Heart right ventricle (tissue), 16 donors: ENCODE data around the gene MGLL. TPM values are rescaled to one million over a fixed set of nuclear protein-coding genes. Genes with fewer than 3 reads are reported as not detected.
"Not testable (repeated sequence)": the region's sequence is repeated elsewhere in the genome, so short reads cannot be mapped to it uniquely, and the experiment has no call there.

Source experiments
- ATAC-seq, 8 donors: fragments of 200-7000 bp; cut with Tn5 transposase; one replicate each; pipeline ENCODE4 v1.9.1; 2020; ENCODE audit warnings: mild to moderate bottlenecking in 8 of 8, moderate library complexity in 8 of 8, moderate number of reproducible peaks in 1 of 8
- DNase-seq, 2 donors: peaks; one replicate each; pipeline ENCODE4 v3.0.0-alpha.2; 2020
- H3K27ac ChIP-seq, 10 donors: fragments of 200-600 bp; sonication (generic) in 2 of 10; one replicate each; pipeline versions ENCODE4 v1.5.0 to v1.8.0; 2020 to 2022; ENCODE audit warnings: mild to moderate bottlenecking in 3 of 10
- H3K27me3 ChIP-seq, 7 donors: fragments of 200-600 bp; one replicate each; pipeline ENCODE4 v1.8.0; 2021 to 2022; ENCODE audit warnings: mild to moderate bottlenecking in 2 of 7
- H3K36me3 ChIP-seq, 9 donors: fragments of 200-600 bp; sonication (generic) in 1 of 9; one replicate each; pipeline versions ENCODE4 v1.5.0 to v1.8.0; 2020 to 2022; ENCODE audit warnings: mild to moderate bottlenecking in 2 of 9
- H3K4me1 ChIP-seq, 9 donors: fragments of 200-600 bp; sonication (generic) in 1 of 9; one replicate each; pipeline versions ENCODE4 v1.5.0 to v1.8.0; 2020 to 2022; ENCODE audit warnings: mild to moderate bottlenecking in 4 of 9
- H3K4me3 ChIP-seq, 10 donors: fragments of 200-600 bp; sonication (generic) in 2 of 10; one replicate each; pipeline versions ENCODE4 v1.5.0 to v1.8.0; 2020 to 2022; ENCODE audit warnings: mild to moderate bottlenecking in 7 of 10, moderate library complexity in 2 of 10
- H3K9me3 ChIP-seq, 11 donors: fragments of 200-600 bp in 10 of 11; sonication (generic) in 2 of 11; one replicate each; pipeline versions ENCODE4 v1.5.0 to v1.8.0; 2013 to 2022; ENCODE audit warnings: mild to moderate bottlenecking in 2 of 11, control low read depth in 1 of 11, moderate library complexity in 1 of 11
- WGBS, 2 donors: extraction: QIAGEN DNeasy Blood & Tissue Kit; methylation state at CpG; one replicate each; pipeline ENCODE4 v1.1.7; 2013; ENCODE audit warnings: inconsistent platforms in 1 of 2; 5-methylcytosine and 5-hydroxymethylcytosine counted together
- intact Hi-C, 10 donors: fragments of 100-400 bp; cut with DNase I; formaldehyde crosslinking; loops; one replicate each; pipeline versions ENCODE4 v1.11.1 to v1.14.2; 2022
- polyA plus RNA-seq, 2 donors: library from polyadenylated mRNA; stranded (reverse); fragments of 200-250 nt; gene quantifications; one replicate each; pipeline ENCODE4 v1.2.3, GENCODE V29; 2013
- total RNA-seq, 10 donors: library from RNA; stranded (reverse); fragmentation: NEBNext Ultra II Directional in 3 of 10; extraction: Animal tissue kit (Norgen Biotek cat#: 25700) in 3 of 10; gene quantifications; one replicate each; pipeline versions ENCODE4 v1.2.1 to v1.2.4, GENCODE V29; 2021 to 2023
- TF ChIP-seq, protein P1 (sequence below), 9 donors: fragments of 200-600 bp; sonication (generic) in 2 of 9; IDR thresholded peaks; one replicate each; pipeline versions ENCODE4 v1.5.0 to v1.8.0; 2021 to 2022; ENCODE audit warnings: antibody characterized with exemption in 9 of 9, mild to moderate bottlenecking in 5 of 9, moderate library complexity in 1 of 9
- donor health status: Arrhythmogenic right ventricular cardiomyopathy.
- donor health status: ischemic (EF 13 %, LVEDD 7.1; RV severe dilation, severe dysfunction).
- donor health status: healthy with polysubstance abuse.
- donor health status: DM: no; HTN: yes; CAD: no.
- donor health status: DM: no; HTN: no; CAD: no.
- donor health status: ischemic (EF 25% LVEDD 6.9; RV normal size, moderate dysfunction).
- donor health status: ischemic (EF 25% LVEDD 5.7; RV mildly dilated, moderate dysfunction).
- donor health status: healthy.
- donor health status: DM: yes; HTN: yes; CAD: no.
- donor health status: Ischemic cardiomyopathy.
- donor health status: ischemic (EF 35%, LVEDD 5.7; RV mildly dilated, moderate dysfunction).
- donor health status: nonischemic (EF 11% LVEDD 7.7; RV severe dilation, severe dysfunction).
- donor health status: DM: yes; HTN: yes; CAD: no.
- donor health status: PGD.
- donor health status: ischemic (EF 29% LVEDD 5.4; RV normal size, mild dysfunction).
- donor health status: nonischemic (EF 23%, LVEDD 6.1; RV moderate dilation, normal function).

MGLL gene
- total and polyA plus RNA-seq, 12 donors = 35.7 to 103 (median 65.2) TPM

DNA sequence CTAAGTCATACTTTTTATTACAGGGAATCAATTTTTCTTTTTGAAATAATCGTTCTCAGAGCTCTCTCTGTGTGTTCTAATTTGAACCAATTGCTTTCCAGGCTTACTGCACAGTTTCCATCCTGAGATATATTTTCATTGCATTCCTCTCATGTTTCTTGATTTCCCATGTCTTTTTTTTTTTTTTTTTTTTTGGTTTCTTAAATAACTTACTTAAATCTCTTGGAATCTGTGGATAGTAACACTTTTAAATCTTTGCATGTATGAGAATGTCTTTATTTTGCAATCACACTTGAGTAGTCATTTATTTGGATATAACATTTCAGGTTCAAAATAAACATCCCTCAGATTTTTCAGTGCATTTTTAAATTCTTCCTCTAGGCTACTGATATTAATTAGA, 164.1 kb downstream of the MGLL start:
- 68 to 71% methylated on average over 1 of the region's 1 CpG for WGBS, 2 donors

DNA sequence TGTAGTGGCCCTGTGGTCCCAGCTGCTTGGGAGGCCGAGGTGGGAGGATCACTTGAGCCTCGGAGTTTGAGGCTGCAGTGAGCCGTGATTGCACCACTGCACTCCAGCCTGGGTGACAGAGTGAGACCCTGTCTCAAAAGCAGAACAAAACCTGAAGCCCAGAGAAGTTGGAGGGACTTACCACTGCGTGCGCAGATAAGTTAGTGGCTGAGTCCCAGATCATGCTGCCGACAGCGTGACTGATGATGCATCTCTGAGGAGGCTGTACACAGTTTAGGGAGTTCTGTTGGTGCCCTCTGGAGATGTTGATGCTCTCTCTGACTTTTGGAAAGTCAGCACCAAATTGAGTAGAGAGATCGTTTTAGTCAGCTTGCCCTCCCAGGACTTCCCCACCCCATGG, 165.4 kb downstream of the MGLL start:
- no peaks in the 10 kb centered on the region for H3K36me3 ChIP-seq
- H3K4me3 ChIP-seq = no peak overlapping the region
- H3K4me1 ChIP-seq = peaks cover 0 to 37% (median 4%) of the 10 kb centered on the region in 9 donors
- no peaks in the 10 kb centered on the region for H3K9me3 ChIP-seq
- intact Hi-C loops = loop anchor here in 2 of 10 donors (10.0 kb wide), 1 partner anchor 398 kb away; the partner anchor contains the start of gene SEC61A1 (in 2 of the 2)
- DNase-seq (no peak), ATAC-seq (no peak)
- WGBS, 2 donors = 92% methylated on average over 8 of the region's 8 CpGs
- TF ChIP-seq, protein P1, sequence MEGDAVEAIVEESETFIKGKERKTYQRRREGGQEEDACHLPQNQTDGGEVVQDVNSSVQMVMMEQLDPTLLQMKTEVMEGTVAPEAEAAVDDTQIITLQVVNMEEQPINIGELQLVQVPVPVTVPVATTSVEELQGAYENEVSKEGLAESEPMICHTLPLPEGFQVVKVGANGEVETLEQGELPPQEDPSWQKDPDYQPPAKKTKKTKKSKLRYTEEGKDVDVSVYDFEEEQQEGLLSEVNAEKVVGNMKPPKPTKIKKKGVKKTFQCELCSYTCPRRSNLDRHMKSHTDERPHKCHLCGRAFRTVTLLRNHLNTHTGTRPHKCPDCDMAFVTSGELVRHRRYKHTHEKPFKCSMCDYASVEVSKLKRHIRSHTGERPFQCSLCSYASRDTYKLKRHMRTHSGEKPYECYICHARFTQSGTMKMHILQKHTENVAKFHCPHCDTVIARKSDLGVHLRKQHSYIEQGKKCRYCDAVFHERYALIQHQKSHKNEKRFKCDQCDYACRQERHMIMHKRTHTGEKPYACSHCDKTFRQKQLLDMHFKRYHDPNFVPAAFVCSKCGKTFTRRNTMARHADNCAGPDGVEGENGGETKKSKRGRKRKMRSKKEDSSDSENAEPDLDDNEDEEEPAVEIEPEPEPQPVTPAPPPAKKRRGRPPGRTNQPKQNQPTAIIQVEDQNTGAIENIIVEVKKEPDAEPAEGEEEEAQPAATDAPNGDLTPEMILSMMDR (IDR thresholded peaks at IDR 0.05) = no peak
- no peak overlapping the region for H3K27ac ChIP-seq
- H3K27me3 ChIP-seq = no peaks in the 10 kb centered on the region

More for the DNA sequence above, 164.1 kb downstream of the MGLL start:
- no peak for DNase-seq
- no peaks in the 10 kb centered on the region for H3K9me3 ChIP-seq
- H3K36me3 ChIP-seq = no peaks in the 10 kb centered on the region
- H3K4me1 ChIP-seq = peaks cover 0 to 32% (median 0%) of the 10 kb centered on the region in 9 donors
- ATAC-seq = no peak
- H3K27me3 ChIP-seq = no peaks in the 10 kb centered on the region
- H3K4me3 ChIP-seq = no peak overlapping the region
- intact Hi-C loops = loop anchor here in 2 of 10 donors (10.0 kb wide), 1 partner anchor 397 kb away; the partner anchor contains the start of gene SEC61A1 (in 2 of the 2)
- H3K27ac ChIP-seq = no peak overlapping the region
- TF ChIP-seq, protein P1 (IDR thresholded peaks at IDR 0.05) = no peak

DNA sequence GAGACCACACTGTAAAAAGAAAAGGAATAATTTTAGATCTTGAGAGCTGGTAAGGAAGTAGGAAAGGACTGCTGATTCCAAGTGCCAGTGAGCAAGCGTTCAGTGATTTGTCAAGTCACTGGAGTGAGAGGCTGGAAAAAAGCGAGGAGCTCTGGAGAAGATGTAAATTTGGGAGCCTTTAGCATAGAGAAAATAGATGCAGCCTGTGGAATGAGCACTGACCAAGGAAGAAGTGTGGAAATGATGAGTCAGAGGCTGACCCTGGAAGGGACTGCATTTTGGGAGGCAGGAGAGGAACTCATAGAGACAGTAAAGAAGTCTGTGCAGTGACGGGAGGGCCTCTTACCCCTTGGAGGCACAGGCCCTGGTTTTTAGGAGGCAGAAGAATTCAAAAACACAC, 166.7 kb downstream of the MGLL start:
- no peaks in the 10 kb centered on the region for H3K27me3 ChIP-seq
- peaks cover 0 to 28% (median 4%) of the 10 kb centered on the region in 9 donors for H3K4me1 ChIP-seq
- TF ChIP-seq, protein P1 (IDR thresholded peaks at IDR 0.05) = no peak
- H3K4me3 ChIP-seq = no peak overlapping the region
- H3K36me3 ChIP-seq = no peaks in the 10 kb centered on the region
- DNase-seq (no peak), ATAC-seq (no peak)
- intact Hi-C loops = loop anchor here in 2 of 10 donors (10.0 kb wide), 1 partner anchor 399 kb away; the partner anchor contains the start of gene SEC61A1 (in 2 of the 2)
- H3K27ac ChIP-seq = peak overlapping the region in 2 of 10 donors; percentile 3 to 15
- H3K9me3 ChIP-seq = no peaks in the 10 kb centered on the region
- WGBS, 2 donors = 78 to 90% methylated on average over 3 of the region's 3 CpGs

DNA sequence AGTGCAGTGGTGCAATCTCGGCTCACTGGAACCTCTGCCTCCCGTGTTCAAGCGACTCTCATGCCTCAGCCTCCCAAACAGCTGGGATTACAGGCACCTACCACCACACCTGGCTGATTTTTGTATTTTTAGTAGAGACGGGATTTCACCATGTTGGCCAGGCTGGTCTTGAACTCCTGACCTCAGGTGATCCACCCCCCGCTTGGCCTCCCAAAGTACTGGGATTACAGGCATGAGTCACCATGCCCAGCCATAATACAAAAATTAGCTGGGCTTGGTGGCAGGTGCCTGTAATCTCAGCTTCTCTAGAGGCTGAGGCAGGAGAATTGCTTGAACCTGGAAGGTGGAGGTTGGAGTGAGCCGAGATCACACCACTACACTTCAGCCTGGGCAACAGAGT, 167.3 kb downstream of the MGLL start:
- not testable (repeated sequence) for H3K9me3 ChIP-seq, DNase-seq, H3K27me3 ChIP-seq, ATAC-seq, H3K36me3 ChIP-seq, H3K27ac ChIP-seq, H3K4me3 ChIP-seq
- H3K4me1 ChIP-seq = peaks cover 0 to 28% (median 4%) of the 10 kb centered on the region in 9 donors
- intact Hi-C loops = loop anchor here in 8 of 10 donors (5.0 to 10.0 kb wide), 3 partner anchors 177 to 400 kb away; partner anchors contain the start of gene SEC61A1 (in 2 of the 8)
- 97 to 98% methylated on average over 6 of the region's 6 CpGs for WGBS, 2 donors

DNA sequence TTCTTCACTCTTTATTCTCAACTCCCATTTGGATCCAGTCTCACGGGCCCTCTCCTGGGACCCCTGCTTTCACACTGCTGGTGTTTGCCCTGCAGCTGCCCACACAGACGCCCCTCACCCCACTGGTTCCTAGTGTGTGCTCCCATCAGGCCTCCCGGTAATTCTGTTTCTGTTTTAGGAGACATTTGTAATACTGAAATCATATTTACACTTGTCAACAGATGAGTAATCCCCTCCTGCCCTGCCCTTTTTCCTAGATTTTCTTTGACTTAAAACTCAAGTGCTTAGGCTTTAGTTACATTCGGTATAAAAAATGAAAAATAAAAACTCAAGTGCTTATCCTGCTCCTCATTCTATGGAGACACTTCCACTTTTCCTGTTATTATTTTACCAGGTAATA, 167.9 kb downstream of the MGLL start:
- TF ChIP-seq, protein P1 (IDR thresholded peaks at IDR 0.05) = no peak
- ATAC-seq (no peak), DNase-seq (no peak)
- no peaks in the 10 kb centered on the region for H3K36me3 ChIP-seq
- no peak overlapping the region for H3K4me3 ChIP-seq
- intact Hi-C loops = loop anchor here in 8 of 10 donors (5.0 to 10.0 kb wide), 3 partner anchors 178 to 400 kb away; partner anchors contain the start of gene SEC61A1 (in 2 of the 8)
- H3K27me3 ChIP-seq = no peaks in the 10 kb centered on the region
- 82 to 89% methylated on average over 4 of the region's 4 CpGs for WGBS, 2 donors
- peaks cover 0 to 22% (median 4%) of the 10 kb centered on the region in 9 donors for H3K4me1 ChIP-seq
- no peaks in the 10 kb centered on the region for H3K9me3 ChIP-seq
- no peak overlapping the region for H3K27ac ChIP-seq
